GM23338 (cell line): ENCODE results near the gene CPA1.

ENCODE experiments used
- ZNF114 ChIP-seq: fragments of 250-450 bp; sonication (Bioruptor Pico); IDR thresholded peaks from 2 replicates; pipeline ENCODE4 v1.5.0; 2020; ENCODE audit warnings: mild to moderate bottlenecking, moderate library complexity
- TF ChIP-seq, protein P1 (sequence below), 2 experiments: fragments of 200-600 bp in 1 of 2; sonication (generic) in 1 of 2; conservative IDR thresholded peaks; 2 replicates each; pipeline versions ENCODE4 v1.5.1 to v1.6.1; 2016 to 2017; ENCODE audit warnings: antibody characterized with exemption in 2 of 2, low read depth in 2 of 2, mild to moderate bottlenecking in 2 of 2, moderate library complexity in 1 of 2
- TF ChIP-seq, protein P2 (sequence below): IDR thresholded peaks from one replicate; pipeline ENCODE4 v1.6.1; 2018; ENCODE audit warnings: antibody characterized with exemption; ENCODE audit not compliant: unreplicated experiment

DNA sequence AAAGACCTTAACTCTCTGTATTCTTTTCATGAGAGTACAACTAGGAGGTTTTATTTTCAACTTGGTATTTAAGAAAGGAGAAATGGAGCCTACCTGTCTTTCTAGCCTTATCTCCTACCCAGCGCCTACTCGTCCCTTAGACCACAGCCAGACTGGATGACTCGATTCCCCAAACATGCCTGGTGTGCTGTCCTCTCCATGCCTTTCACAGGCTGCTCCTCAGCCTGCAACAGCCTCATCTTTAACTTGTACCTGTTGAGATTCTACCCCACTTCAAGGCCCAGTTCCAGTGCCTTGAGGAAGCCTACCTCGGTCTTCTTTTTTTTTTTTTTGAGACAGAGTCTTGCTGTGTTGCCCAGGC, 29.4 kb downstream of the CPA1 start:
- TF ChIP-seq, protein P1, sequence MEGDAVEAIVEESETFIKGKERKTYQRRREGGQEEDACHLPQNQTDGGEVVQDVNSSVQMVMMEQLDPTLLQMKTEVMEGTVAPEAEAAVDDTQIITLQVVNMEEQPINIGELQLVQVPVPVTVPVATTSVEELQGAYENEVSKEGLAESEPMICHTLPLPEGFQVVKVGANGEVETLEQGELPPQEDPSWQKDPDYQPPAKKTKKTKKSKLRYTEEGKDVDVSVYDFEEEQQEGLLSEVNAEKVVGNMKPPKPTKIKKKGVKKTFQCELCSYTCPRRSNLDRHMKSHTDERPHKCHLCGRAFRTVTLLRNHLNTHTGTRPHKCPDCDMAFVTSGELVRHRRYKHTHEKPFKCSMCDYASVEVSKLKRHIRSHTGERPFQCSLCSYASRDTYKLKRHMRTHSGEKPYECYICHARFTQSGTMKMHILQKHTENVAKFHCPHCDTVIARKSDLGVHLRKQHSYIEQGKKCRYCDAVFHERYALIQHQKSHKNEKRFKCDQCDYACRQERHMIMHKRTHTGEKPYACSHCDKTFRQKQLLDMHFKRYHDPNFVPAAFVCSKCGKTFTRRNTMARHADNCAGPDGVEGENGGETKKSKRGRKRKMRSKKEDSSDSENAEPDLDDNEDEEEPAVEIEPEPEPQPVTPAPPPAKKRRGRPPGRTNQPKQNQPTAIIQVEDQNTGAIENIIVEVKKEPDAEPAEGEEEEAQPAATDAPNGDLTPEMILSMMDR (conservative IDR thresholded peaks at IDR 0.05; ENCODE audit: low read depth in 2 of 2): no peak
- TF ChIP-seq, protein P2, sequence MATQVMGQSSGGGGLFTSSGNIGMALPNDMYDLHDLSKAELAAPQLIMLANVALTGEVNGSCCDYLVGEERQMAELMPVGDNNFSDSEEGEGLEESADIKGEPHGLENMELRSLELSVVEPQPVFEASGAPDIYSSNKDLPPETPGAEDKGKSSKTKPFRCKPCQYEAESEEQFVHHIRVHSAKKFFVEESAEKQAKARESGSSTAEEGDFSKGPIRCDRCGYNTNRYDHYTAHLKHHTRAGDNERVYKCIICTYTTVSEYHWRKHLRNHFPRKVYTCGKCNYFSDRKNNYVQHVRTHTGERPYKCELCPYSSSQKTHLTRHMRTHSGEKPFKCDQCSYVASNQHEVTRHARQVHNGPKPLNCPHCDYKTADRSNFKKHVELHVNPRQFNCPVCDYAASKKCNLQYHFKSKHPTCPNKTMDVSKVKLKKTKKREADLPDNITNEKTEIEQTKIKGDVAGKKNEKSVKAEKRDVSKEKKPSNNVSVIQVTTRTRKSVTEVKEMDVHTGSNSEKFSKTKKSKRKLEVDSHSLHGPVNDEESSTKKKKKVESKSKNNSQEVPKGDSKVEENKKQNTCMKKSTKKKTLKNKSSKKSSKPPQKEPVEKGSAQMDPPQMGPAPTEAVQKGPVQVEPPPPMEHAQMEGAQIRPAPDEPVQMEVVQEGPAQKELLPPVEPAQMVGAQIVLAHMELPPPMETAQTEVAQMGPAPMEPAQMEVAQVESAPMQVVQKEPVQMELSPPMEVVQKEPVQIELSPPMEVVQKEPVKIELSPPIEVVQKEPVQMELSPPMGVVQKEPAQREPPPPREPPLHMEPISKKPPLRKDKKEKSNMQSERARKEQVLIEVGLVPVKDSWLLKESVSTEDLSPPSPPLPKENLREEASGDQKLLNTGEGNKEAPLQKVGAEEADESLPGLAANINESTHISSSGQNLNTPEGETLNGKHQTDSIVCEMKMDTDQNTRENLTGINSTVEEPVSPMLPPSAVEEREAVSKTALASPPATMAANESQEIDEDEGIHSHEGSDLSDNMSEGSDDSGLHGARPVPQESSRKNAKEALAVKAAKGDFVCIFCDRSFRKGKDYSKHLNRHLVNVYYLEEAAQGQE: no peak
- no peak for TF ChIP-seq ZNF114 (CRISPR knock-in tag)
